GM21717 (cell line): ENCODE measurements around the gene PPP3CB.

Experiments
- ATAC-seq: cut with Tn5 transposase; IDR thresholded peaks from one replicate; pipeline ENCODE4 v1.9.1; 2021; ENCODE audit warnings: mild to moderate bottlenecking, moderate library complexity; ENCODE audit not compliant: unreplicated experiment

PPP3CB gene

DNA sequence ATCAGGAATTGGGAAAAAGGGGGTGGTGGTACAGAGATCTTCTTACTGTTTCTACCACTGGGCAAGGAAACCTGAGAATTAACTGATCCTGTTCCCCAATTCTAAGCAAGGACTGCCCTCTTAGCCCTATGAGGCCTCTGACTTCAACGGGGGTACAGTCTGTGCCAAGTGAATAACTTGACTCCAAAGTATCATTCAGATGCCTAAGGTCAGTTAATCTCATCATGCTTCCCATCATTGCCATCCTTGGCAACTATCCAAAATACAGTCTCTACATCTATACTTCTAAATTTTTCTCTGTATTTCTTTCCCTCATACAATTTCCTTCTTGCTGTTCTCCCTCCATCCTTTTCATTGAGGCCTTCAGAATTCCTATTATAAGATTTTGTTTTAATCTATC lies 10.5 kb downstream of the PPP3CB start:
- ATAC-seq, result no peak

GRCh38 chr10:73480158-73480557 lies 15.7 kb downstream of the PPP3CB start:
- no peak for ATAC-seq

GRCh38 chr10:73478636-73479035 lies 17.2 kb downstream of the PPP3CB start:
- ATAC-seq, result no peak

- no peak for ATAC-seq
Observed at GRCh38 chr10:73471226-73471625, 24.6 kb downstream of the PPP3CB start.

DNA sequence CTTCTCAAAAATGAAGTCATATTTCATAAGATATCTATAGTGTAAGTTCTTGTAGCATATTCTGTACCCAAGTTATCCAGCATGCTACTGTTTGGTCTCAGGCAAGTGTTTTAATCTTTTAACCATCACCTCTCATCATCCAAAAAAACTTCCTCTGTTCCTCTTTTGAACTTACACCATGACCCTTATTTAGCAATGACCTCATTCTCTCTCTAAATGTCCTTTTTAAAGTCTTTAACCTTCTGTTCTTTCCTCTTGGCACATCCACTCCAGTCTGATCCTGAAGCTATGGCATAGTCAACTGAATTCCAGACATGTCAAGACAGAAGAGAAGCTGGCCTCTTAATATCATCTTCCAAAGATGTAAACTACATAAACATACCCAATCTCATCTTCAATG lies 26.2 kb downstream of the PPP3CB start:
- ATAC-seq, result no peak

DNA sequence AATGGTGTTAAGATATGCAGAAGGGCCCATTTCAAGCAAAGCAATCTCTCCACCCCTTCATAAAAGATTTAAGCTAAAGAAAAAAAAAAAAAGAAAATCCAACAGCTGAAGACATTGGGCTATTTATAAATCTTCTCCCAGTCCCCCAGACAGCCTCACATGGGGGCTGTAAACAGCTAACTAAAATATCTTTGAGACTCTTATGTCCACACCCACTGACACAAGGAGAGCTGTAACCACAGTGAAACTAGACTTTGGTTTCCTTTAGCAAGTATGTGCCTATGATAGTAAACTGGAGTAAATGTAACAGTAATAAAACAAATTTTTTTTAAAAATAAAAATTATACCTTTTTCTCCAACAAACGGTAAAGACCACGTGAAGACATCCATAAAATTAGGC lies 28.6 kb downstream of the PPP3CB start:
- ATAC-seq, result no peak

GRCh38 chr10:73465978-73466726 lies 29.7 kb downstream of the PPP3CB start:
- ATAC-seq, result no peak

GRCh38 chr10:73460897-73461296 lies 34.9 kb downstream of the PPP3CB start:
- no peak for ATAC-seq

DNA sequence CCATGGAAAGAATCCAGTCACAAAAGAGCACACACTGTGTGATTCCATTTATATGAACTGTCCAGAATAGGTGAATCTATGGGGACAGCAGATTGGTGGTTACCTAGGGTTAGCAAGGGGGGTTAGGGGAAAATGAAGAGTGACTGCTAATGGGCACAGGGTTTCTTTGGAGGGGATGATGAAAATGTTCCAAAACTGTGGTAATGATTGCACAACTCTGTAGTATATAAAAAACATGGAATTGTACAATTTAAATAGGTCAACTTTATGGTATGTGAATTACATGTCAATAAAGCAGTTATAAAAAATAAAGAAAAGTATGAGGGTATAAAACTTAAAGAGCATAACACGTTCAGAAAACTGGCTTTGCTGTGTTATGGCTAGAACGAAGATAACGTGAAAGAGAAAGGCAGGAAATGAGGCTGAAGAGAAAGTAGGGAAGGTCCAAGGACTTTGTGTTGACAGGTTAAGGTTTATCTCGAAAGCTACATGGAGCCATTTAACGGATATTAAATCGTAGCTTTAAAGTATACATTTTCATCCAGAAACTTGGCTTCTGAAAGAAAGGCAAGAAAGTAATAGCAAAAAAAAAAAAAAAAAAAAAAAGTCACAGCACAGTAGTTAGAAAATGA lies 36.0 kb downstream of the PPP3CB start:
- ATAC-seq, result no peak

- no peak for ATAC-seq
Observed at GRCh38 chr10:73456187-73456890, 39.5 kb downstream of the PPP3CB start.

- ATAC-seq, result no peak
Observed at GRCh38 chr10:73449113-73449512, 46.7 kb downstream of the PPP3CB start.

DNA sequence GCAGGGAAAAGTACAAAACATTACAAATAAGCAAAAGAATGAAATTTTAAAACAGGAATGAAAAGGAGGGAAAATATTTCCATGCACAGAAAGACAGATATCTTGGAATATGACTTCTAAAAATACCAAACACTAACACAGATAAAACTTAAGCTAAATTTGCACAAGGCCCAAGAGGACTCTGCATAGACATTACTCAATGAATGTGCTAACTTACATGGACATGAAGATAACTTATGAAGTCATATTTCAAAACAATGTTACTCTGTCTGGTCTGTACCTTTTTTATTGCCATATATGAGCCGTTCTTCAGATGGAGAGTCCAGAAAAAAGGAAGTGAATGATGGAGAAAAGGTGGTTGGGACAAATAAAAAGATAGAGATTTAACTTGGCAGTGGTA lies 47.4 kb downstream of the PPP3CB start:
- ATAC-seq, result no peak

DNA sequence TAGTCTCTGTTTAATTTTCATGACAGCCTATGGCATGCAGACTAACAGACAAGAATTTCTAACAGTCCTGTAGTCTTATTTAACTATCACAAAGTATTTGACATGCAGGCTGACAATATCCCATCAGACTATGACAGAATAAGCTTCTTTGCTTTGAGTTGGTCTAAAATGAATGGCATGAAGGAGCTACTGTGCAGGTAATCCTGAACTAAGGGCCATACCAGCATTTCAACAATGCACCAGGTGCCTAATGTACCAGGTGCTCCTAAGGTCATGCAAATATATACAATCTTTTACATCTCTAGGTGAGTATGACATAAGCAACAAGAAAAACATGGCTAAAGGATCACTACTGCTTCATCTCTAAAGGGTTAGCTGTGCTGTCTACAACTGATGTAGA lies 48.9 kb downstream of the PPP3CB start:
- no peak for ATAC-seq

DNA sequence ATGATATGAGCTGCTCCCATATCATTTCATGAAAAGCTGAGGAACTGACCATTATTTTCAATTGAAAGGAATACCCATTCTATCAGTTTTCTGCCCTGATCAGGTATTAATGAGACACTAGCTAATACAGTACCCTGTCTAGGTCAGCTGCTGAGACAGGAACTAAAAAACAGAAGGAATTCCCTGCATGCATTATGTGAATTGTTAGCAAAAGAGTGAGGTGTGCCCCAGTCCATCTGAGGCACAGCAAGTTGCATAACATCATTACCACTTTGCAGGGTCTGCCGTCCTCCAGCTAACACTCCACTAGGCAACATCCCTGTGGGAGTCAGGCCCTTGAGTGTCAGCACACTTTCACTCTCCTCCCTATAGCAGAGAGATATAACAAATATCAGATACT lies 51.4 kb downstream of the PPP3CB start:
- no peak for ATAC-seq

- ATAC-seq, result no peak
Observed at GRCh38 chr10:73439605-73440312, 56.1 kb downstream of the PPP3CB start.

DNA sequence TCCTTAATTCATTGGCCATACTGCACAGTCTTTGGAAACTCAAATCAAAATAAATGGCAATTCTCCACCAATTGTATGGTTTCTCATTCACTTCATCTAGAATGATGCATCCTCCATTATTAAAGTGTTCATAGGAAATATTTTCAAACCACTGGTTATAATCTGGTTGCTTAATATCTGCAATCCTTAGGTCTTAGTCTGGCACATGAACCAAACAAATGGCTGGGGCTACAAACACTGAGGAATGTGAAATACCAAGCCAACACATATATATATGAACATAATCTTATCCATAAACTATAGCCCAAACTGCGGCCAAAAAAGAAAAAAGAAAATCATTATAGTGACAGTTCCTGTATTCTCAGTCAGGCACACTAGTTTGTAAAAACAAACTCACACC lies 56.8 kb downstream of the PPP3CB start:
- no peak for ATAC-seq

GRCh38 chr10:73433538-73433867 lies 62.3 kb downstream of the PPP3CB start, which contains the start of gene MSS51:
TSS of gene MSS51 (minus strand) at chr10:73433561. CDS start at chr10:73428284, 5,277 bp downstream.
- ATAC-seq, result no peak

GRCh38 chr10:73432646-73433537 lies 62.9 kb downstream of the PPP3CB start:
- ATAC-seq, result no peak

- ATAC-seq, result no peak
Observed at GRCh38 chr10:73426318-73426717, 69.5 kb downstream of the PPP3CB start.

DNA sequence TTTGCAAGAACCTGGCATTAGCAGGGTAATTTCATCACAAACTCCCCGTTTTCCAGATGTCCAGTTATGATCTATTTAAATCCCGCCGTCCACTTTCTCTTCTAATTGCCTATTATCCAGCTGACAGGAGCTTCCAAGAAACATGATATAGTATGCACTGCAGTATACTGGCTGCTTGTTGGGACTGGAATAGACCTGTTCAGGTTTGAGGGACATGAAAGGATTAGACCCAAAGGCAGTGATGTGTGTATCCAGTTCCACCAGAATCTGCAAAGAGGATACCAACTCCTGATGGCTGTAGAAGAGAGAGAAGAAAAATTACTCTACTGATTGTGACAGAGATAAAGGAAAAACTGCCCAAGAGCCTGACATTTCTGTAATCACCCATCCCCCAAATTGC lies 71.3 kb downstream of the PPP3CB start:
- ATAC-seq, result no peak
